IMR-90 (cell line): ENCODE measurements around the gene TFAP2B. TPM values are rescaled to one million over a fixed set of nuclear protein-coding genes. Genes with fewer than 3 reads are reported as not detected.

Source experiments
- ATAC-seq: fragments of 200-7000 bp; cut with Tn5 transposase; 2 replicates; pipeline ENCODE4 v1.9.1; 2020; ENCODE audit warnings: low read depth, mild to moderate bottlenecking, moderate library complexity
- BruUV-seq: library from RNA; stranded (reverse); fragments of 400-500 nt; replicated peaks from 2 replicates; lab custom pipeline; 2021; lab: Mats Ljungman, UMichigan
- CTCF ChIA-PET: fragments of 300-600 bp; formaldehyde crosslinking; extraction: SDS; loops from one replicate; lab custom pipeline; 2021; ENCODE audit warnings: antibody characterized with exemption; lab: Yijun Ruan, JAX
- POLR2A ChIA-PET: fragments of 300-600 bp; sonication (Branson Sonifier 250); formaldehyde crosslinking; loops from one replicate; lab custom pipeline; 2022; ENCODE audit warnings: antibody characterized with exemption; ENCODE audit not compliant: unreplicated experiment; lab: Charles Lee
- DNase-seq: peaks from one replicate; pipeline ENCODE4 v3.0.0; 2013
- H2AFZ ChIP-seq: replicated peaks from 2 replicates; pipeline ENCODE3; 2013; ENCODE audit warnings: low read length, mild to moderate bottlenecking; ENCODE audit not compliant: poor library complexity
- H2AK5ac ChIP-seq: 2 replicates; pipeline ENCODE4 v1.6.1; 2013; ENCODE audit warnings: low read depth, low read length, inconsistent platforms
- H2AK9ac ChIP-seq: replicated peaks from 2 replicates; pipeline ENCODE3; 2013; ENCODE audit warnings: mild to moderate bottlenecking, low read depth, low read length, moderate library complexity; ENCODE audit not compliant: poor library complexity
- H2BK120ac ChIP-seq: 2 replicates; pipeline ENCODE4 v1.6.1; 2013; ENCODE audit warnings: low read depth, low read length, inconsistent platforms
- H2BK15ac ChIP-seq: 3 replicates; pipeline ENCODE4 v1.6.1; 2013; ENCODE audit warnings: low read depth, low read length, inconsistent platforms
- H2BK20ac ChIP-seq: 2 replicates; pipeline ENCODE4 v1.6.1; 2013; ENCODE audit warnings: low read depth, mild to moderate bottlenecking, inconsistent platforms, low read length, moderate library complexity
- H2BK5ac ChIP-seq: 2 replicates; pipeline ENCODE4 v1.6.1; 2013; ENCODE audit warnings: mild to moderate bottlenecking, low read depth, low read length, inconsistent platforms; ENCODE audit not compliant: poor library complexity, severe bottlenecking
- H3K14ac ChIP-seq: replicated peaks from 2 replicates; pipeline ENCODE4 v1.6.1; 2013; ENCODE audit warnings: low read depth, low read length, inconsistent platforms
- H3K18ac ChIP-seq: 2 replicates; pipeline ENCODE4 v1.6.1; 2013; ENCODE audit warnings: low read depth, low read length, control low read depth
- H3K23ac ChIP-seq: 2 replicates; pipeline ENCODE4 v1.6.1; 2013; ENCODE audit warnings: low read depth, low read length, inconsistent platforms
- H3K27ac ChIP-seq: 2 replicates; pipeline ENCODE4 v1.5.1; 2013; ENCODE audit warnings: mild to moderate bottlenecking, control low read depth, low read length; ENCODE audit not compliant: insufficient read depth
- H3K27me3 ChIP-seq: 2 replicates; pipeline ENCODE4 v1.6.1; 2013; ENCODE audit warnings: low read length; ENCODE audit not compliant: control insufficient read depth, insufficient read depth
- H3K36me3 ChIP-seq: 2 replicates; pipeline ENCODE4 v1.6.1; 2013; ENCODE audit warnings: low read length, mixed read lengths; ENCODE audit not compliant: control insufficient read depth, insufficient read depth
- H3K4ac ChIP-seq: 2 replicates; pipeline ENCODE4 v1.6.1; 2013; ENCODE audit warnings: low read depth, low read length, inconsistent platforms
- H3K4me1 ChIP-seq: 2 replicates; pipeline ENCODE4 v1.6.1; 2013; ENCODE audit warnings: low read length, mixed read lengths; ENCODE audit not compliant: control insufficient read depth, insufficient read depth
- H3K4me2 ChIP-seq: 2 replicates; pipeline ENCODE4 v1.6.1; 2013; ENCODE audit warnings: low read depth, mild to moderate bottlenecking, control low read depth, low read length, moderate library complexity
- H3K4me3 ChIP-seq: 2 replicates; pipeline ENCODE4 v1.5.1; 2013; ENCODE audit warnings: low read depth, mild to moderate bottlenecking, control low read depth, low read length, moderate library complexity; ENCODE audit not compliant: insufficient read depth
- H3K56ac ChIP-seq: 2 replicates; pipeline ENCODE4 v1.6.1; 2013; ENCODE audit warnings: low read length, inconsistent platforms; ENCODE audit not compliant: insufficient read depth; ENCODE audit errors: extremely low read depth
- H3K79me1 ChIP-seq, 2 experiments: 2 replicates each; pipeline ENCODE4 v1.6.1; 2013; ENCODE audit warnings: low read length in 2 of 2, inconsistent platforms in 1 of 2, low read depth in 1 of 2
- H3K9ac ChIP-seq: 2 replicates; pipeline ENCODE4 v1.6.1; 2013; ENCODE audit warnings: low read depth, low read length, control low read depth
- H3K9me1 ChIP-seq: 2 replicates; pipeline ENCODE4 v1.6.1; 2013; ENCODE audit warnings: low read length, inconsistent platforms; ENCODE audit not compliant: insufficient read depth
- H3K9me3 ChIP-seq: 2 replicates; pipeline ENCODE4 v1.6.1; 2013; ENCODE audit warnings: low read length; ENCODE audit not compliant: control insufficient read depth, insufficient read depth
- H4K20me1 ChIP-seq: 2 replicates; pipeline ENCODE4 v1.6.1; 2013; ENCODE audit warnings: low read length, inconsistent platforms; ENCODE audit not compliant: insufficient read depth
- H4K5ac ChIP-seq: 2 replicates; pipeline ENCODE4 v1.6.1; 2013; ENCODE audit warnings: mild to moderate bottlenecking, low read depth, low read length, control low read depth
- H4K8ac ChIP-seq, 2 experiments: 2 replicates each; pipeline ENCODE4 v1.6.1; 2013; ENCODE audit warnings: low read depth in 2 of 2, low read length in 2 of 2, control low read depth in 1 of 2, inconsistent platforms in 1 of 2
- H4K91ac ChIP-seq: 2 replicates; pipeline ENCODE4 v1.6.1; 2013; ENCODE audit warnings: low read depth, low read length, inconsistent platforms; ENCODE audit not compliant: insufficient read depth
- BHLHE40 ChIP-seq: fragments of 150-350 bp; IDR thresholded peaks from 2 replicates; pipeline ENCODE4 v1.6.1; 2016; ENCODE audit warnings: mild to moderate bottlenecking, low read depth, low read length
- CHD1 ChIP-seq: IDR thresholded peaks from 2 replicates; pipeline ENCODE4 v1.6.1; 2012; ENCODE audit warnings: low read depth, low read length, improper control_type of control experiment
- MAZ ChIP-seq: IDR thresholded peaks from 2 replicates; pipeline ENCODE4 v1.6.1; 2012; ENCODE audit warnings: low read depth, mild to moderate bottlenecking, low read length, improper control_type of control experiment, moderate library complexity, borderline replicate concordance
- WGBS, 2 experiments: methylation state at CpG; one replicate each; pipeline versions ENCODE4 v1.1.5 to v1.1.7; 2013; ENCODE audit warnings: missing lambda C conversion rate in 2 of 2; ENCODE audit not compliant: insufficient read length in 1 of 2; ENCODE audit errors: extremely low coverage in 2 of 2; 5-methylcytosine and 5-hydroxymethylcytosine counted together
- dilution Hi-C: fragments of 300-500 bp; cut with HindIII; formaldehyde crosslinking; loops from one replicate; pipeline ENCODE4 v1.14.3; 2018; ENCODE audit warnings: low sequenced_read_pairs; ENCODE audit not compliant: unreplicated experiment
- in situ Hi-C: fragments of 300-500 bp; cut with MboI; formaldehyde crosslinking; loops from 3 replicates; pipeline ENCODE4 v1.14.3; 2019; ENCODE audit warnings: low sequenced_read_pairs, inconsistent platforms, mixed read lengths
- intact Hi-C: fragments of 100-400 bp; cut with micrococcal nuclease; formaldehyde crosslinking; loops from 2 replicates; pipeline ENCODE4 v1.10.0; 2022
- polyA plus RNA-seq, 3 experiments: library from polyadenylated mRNA; depleted of rRNA; stranded (reverse); fragments of >200 nt; gene quantifications; 2 replicates each; pipeline ENCODE4 v1.2.3, GENCODE V29; 2012; ENCODE audit warnings: low replicate concordance in 1 of 3
- total RNA-seq: library from RNA; depleted of rRNA; stranded (reverse); fragments of >200 nt; gene quantifications from 2 replicates; pipeline ENCODE4 v1.2.3, GENCODE V29; 2012
- TF ChIP-seq, protein P1 (sequence below): fragments of 150-350 bp; IDR thresholded peaks from 2 replicates; pipeline ENCODE4 v1.6.1; 2016; ENCODE audit warnings: low read depth, mild to moderate bottlenecking, low read length, moderate library complexity, borderline replicate concordance

The TFAP2B gene
- total and polyA plus RNA-seq, 2 of the 4 experiments (the other 2 are of a cell fraction) = not detected

DNA sequence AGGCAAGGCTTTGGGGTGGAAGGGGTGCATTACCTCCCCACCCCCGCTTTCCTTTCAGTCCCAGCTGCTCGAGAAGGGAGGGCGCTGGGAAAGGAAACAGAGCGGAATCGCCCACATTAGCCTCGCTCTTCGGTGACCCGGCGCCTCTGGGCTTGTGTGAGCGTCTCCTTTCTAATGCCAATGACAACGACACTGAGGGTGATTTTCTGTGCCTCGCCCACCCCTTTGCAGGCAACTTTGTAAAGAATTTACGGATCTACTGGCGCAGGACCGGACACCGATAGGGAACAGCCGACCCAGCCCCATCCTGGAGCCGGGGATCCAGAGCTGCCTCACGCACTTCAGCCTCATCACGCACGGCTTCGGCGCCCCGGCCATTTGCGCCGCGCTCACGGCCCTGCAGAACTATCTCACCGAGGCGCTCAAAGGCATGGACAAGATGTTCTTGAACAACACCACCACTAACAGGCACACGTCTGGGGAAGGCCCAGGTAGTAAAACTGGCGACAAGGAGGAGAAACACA, 24.3 kb downstream of the TFAP2B start:
- CTCF ChIA-PET = no interaction called here
- H2BK20ac ChIP-seq = no peak overlapping the region
- H2BK15ac ChIP-seq = no peak overlapping the region
- H4K91ac ChIP-seq = no peak overlapping the region
- H3K23ac ChIP-seq = no peak overlapping the region
- H3K18ac ChIP-seq = no peak overlapping the region
- H3K14ac ChIP-seq = no peak overlapping the region
- no peak overlapping the region for H2AFZ ChIP-seq
- dilution Hi-C loops (no loop called here), intact Hi-C loops (no loop called here), in situ Hi-C loops (no loop called here)
- H4K20me1 ChIP-seq = no peaks in the 10 kb centered on the region
- peaks cover 35% of the 10 kb centered on the region for H3K27me3 ChIP-seq
- POLR2A ChIA-PET = no interaction called here
- H2BK120ac ChIP-seq = no peak overlapping the region
- no peak for TF ChIP-seq CHD1
- no peak for TF ChIP-seq MAZ
- no peak for TF ChIP-seq BHLHE40
- TF ChIP-seq, protein P1, sequence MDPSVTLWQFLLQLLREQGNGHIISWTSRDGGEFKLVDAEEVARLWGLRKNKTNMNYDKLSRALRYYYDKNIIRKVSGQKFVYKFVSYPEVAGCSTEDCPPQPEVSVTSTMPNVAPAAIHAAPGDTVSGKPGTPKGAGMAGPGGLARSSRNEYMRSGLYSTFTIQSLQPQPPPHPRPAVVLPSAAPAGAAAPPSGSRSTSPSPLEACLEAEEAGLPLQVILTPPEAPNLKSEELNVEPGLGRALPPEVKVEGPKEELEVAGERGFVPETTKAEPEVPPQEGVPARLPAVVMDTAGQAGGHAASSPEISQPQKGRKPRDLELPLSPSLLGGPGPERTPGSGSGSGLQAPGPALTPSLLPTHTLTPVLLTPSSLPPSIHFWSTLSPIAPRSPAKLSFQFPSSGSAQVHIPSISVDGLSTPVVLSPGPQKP = no peak
- H3K9me1 ChIP-seq = no peaks in the 10 kb centered on the region
- no peak overlapping the region for H3K56ac ChIP-seq
- H3K79me1 ChIP-seq = no peaks in the 10 kb centered on the region
- no peaks in the 10 kb centered on the region for H3K9me3 ChIP-seq
- no peak overlapping the region for H4K5ac ChIP-seq
- no peak overlapping the region for H3K4ac ChIP-seq
- no peak overlapping the region for H3K4me3 ChIP-seq
- DNase-seq (no peak), ATAC-seq (no peak)
- WGBS, 2 experiments = 3% methylated on average over 6 of the region's 32 CpGs; no CpG with 5 or more reads in 1 of the 2 experiments
- BruUV-seq = no TSS peak
- no peak overlapping the region for H3K9ac ChIP-seq
- H3K36me3 ChIP-seq = no peaks in the 10 kb centered on the region
- H3K27ac ChIP-seq = no peak overlapping the region
- no peak overlapping the region for H4K8ac ChIP-seq
- H2AK9ac ChIP-seq = no peak overlapping the region
- H2BK5ac ChIP-seq = no peak overlapping the region
- H3K4me1 ChIP-seq = no peaks in the 10 kb centered on the region
- no peak overlapping the region for H3K4me2 ChIP-seq
- H2AK5ac ChIP-seq = no peak overlapping the region
